Measurements from ENCODE around the gene RBP7. TPM values are rescaled to one million over a fixed set of nuclear protein-coding genes. Genes with fewer than 3 reads are reported as not detected.

The RBP7 gene
- total RNA-seq, 1 experiment from 2014 or later: 28.9 TPM

DNA sequence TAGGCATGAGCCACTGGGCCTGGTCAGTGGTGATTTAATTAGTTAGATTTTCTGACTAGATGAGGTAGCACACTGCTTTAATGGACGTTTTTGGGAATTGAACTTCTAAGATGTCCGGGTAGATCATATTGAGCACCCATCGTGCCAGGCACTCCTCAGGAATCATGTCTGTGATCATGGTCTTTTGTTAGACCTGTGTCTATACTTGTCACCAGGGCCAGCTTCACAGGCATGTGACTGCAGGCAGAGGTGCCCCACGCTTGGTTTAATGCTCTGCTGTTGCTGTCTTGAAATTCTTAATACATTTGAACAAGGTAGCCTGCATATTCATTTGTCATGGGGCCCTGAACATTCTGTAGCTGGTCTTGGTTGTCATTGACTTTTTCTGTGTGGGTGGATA, 55.3 kb downstream of the RBP7 start:
- Histone ChIP-seq H3K36me3 (ENCODE audit: control insufficient read depth, insufficient read depth, low read length) (no peaks in the 10 kb centered on the region), H3K27me3 (ENCODE audit: control insufficient read depth, insufficient read depth, low read length) (no peaks in the 10 kb centered on the region), H3K4me3 (ENCODE audit: low read depth in 2 of 2, low read length in 2 of 2) (no peak overlapping the region), H3K9me3 (ENCODE audit: control insufficient read depth, insufficient read depth, low read depth, low read length) (no peaks in the 10 kb centered on the region), H3K27ac (ENCODE audit: low read length) (no peak overlapping the region), H3K4me1 (ENCODE audit: control insufficient read depth, insufficient read depth, low read length) (peaks cover 6% of the 10 kb centered on the region; the same call in 1 of the 2 replicates)
- POLR2A ChIA-PET: no interaction called here
- in situ Hi-C loops (cut with HindIII; ENCODE audit: low pct_unique_long_range_greater_than_20kb, low sequenced_read_pairs): no loop called here
- intact Hi-C loops (cut with micrococcal nuclease; ENCODE audit: unreplicated experiment): no loop called here
- DNase-seq (ENCODE audit: low read depth, low spot score): no peak
- no peak for ATAC-seq
- TF ChIP-seq POLR2AphosphoS5 (IDR thresholded peaks at IDR 0.05; ENCODE audit: low read depth, low read length) (no peak), SIN3A (IDR thresholded peaks at IDR 0.05; ENCODE audit: borderline replicate concordance, insufficient read depth, low read depth, low read length) (no peak), TCF7L2 (IDR thresholded peaks at IDR 0.05; ENCODE audit: low read depth, low read length) (no peak)
- TF ChIP-seq, protein P1, sequence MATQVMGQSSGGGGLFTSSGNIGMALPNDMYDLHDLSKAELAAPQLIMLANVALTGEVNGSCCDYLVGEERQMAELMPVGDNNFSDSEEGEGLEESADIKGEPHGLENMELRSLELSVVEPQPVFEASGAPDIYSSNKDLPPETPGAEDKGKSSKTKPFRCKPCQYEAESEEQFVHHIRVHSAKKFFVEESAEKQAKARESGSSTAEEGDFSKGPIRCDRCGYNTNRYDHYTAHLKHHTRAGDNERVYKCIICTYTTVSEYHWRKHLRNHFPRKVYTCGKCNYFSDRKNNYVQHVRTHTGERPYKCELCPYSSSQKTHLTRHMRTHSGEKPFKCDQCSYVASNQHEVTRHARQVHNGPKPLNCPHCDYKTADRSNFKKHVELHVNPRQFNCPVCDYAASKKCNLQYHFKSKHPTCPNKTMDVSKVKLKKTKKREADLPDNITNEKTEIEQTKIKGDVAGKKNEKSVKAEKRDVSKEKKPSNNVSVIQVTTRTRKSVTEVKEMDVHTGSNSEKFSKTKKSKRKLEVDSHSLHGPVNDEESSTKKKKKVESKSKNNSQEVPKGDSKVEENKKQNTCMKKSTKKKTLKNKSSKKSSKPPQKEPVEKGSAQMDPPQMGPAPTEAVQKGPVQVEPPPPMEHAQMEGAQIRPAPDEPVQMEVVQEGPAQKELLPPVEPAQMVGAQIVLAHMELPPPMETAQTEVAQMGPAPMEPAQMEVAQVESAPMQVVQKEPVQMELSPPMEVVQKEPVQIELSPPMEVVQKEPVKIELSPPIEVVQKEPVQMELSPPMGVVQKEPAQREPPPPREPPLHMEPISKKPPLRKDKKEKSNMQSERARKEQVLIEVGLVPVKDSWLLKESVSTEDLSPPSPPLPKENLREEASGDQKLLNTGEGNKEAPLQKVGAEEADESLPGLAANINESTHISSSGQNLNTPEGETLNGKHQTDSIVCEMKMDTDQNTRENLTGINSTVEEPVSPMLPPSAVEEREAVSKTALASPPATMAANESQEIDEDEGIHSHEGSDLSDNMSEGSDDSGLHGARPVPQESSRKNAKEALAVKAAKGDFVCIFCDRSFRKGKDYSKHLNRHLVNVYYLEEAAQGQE (IDR thresholded peaks at IDR 0.05; ENCODE audit: insufficient read depth in 1 of 2, low read depth in 2 of 2, low read length in 1 of 2): no peak
- TF ChIP-seq, protein P2, sequence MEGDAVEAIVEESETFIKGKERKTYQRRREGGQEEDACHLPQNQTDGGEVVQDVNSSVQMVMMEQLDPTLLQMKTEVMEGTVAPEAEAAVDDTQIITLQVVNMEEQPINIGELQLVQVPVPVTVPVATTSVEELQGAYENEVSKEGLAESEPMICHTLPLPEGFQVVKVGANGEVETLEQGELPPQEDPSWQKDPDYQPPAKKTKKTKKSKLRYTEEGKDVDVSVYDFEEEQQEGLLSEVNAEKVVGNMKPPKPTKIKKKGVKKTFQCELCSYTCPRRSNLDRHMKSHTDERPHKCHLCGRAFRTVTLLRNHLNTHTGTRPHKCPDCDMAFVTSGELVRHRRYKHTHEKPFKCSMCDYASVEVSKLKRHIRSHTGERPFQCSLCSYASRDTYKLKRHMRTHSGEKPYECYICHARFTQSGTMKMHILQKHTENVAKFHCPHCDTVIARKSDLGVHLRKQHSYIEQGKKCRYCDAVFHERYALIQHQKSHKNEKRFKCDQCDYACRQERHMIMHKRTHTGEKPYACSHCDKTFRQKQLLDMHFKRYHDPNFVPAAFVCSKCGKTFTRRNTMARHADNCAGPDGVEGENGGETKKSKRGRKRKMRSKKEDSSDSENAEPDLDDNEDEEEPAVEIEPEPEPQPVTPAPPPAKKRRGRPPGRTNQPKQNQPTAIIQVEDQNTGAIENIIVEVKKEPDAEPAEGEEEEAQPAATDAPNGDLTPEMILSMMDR (IDR thresholded peaks at IDR 0.05): no peak
- no TSS peak for BruUV-seq (replicated peaks)
- CTCF ChIA-PET: no interaction called here

DNA sequence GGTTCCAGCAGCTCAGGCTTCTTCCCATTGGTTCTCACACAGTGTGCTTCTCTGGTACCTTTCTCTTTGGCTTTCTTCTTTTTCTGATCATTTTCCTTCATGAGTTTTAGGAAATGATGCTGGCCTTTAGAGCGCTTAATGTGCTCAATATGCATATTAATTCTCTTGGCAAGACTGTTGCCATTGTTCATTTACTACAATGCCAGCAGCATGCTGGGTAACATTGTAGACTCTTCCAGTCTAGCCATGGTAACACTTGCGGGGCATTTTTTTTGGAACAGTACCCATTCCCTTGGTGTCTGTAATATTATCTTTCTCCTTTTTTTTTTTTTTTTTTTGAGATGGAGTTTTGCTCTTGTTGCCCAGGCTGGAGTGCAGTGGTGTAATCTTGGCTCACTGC, 57.4 kb downstream of the RBP7 start:
- no TSS peak for BruUV-seq (replicated peaks)
- Histone ChIP-seq H3K4me1 (ENCODE audit: control insufficient read depth, insufficient read depth, low read length) (peaks cover 6% of the 10 kb centered on the region; the same call in 1 of the 2 replicates), H3K9me3 (ENCODE audit: control insufficient read depth, insufficient read depth, low read depth, low read length) (no peaks in the 10 kb centered on the region), H3K27me3 (ENCODE audit: control insufficient read depth, insufficient read depth, low read length) (no peaks in the 10 kb centered on the region), H3K27ac (ENCODE audit: low read length) (no peak overlapping the region), H3K4me3 (ENCODE audit: low read depth in 2 of 2, low read length in 2 of 2) (no peak overlapping the region), H3K36me3 (ENCODE audit: control insufficient read depth, insufficient read depth, low read length) (no peaks in the 10 kb centered on the region)
- in situ Hi-C loops (cut with HindIII; ENCODE audit: low pct_unique_long_range_greater_than_20kb, low sequenced_read_pairs) (no loop called here), intact Hi-C loops (cut with micrococcal nuclease; ENCODE audit: unreplicated experiment) (no loop called here)
- ChIA-PET POLR2A (no interaction called here), CTCF (no interaction called here)
- ATAC-seq: no peak
- DNase-seq (ENCODE audit: low read depth, low spot score): no peak
- TF ChIP-seq SIN3A (IDR thresholded peaks at IDR 0.05; ENCODE audit: borderline replicate concordance, insufficient read depth, low read depth, low read length) (no peak), TCF7L2 (IDR thresholded peaks at IDR 0.05; ENCODE audit: low read depth, low read length) (no peak), POLR2AphosphoS5 (IDR thresholded peaks at IDR 0.05; ENCODE audit: low read depth, low read length) (no peak)
- TF ChIP-seq, protein P2 (IDR thresholded peaks at IDR 0.05): no peak
- TF ChIP-seq, protein P1 (IDR thresholded peaks at IDR 0.05; ENCODE audit: insufficient read depth in 1 of 2, low read depth in 2 of 2, low read length in 1 of 2): no peak

Measured in Panc1 (cell line).